B cell (primary cell): ENCODE data around the gene LYPD5. TPM values are rescaled to one million over a fixed set of nuclear protein-coding genes. Genes with fewer than 3 reads are reported as not detected.
"Not testable (repeated sequence)": the region's sequence is repeated elsewhere in the genome, so short reads cannot be mapped to it uniquely, and the experiment has no call there.

ENCODE experiments used
- ATAC-seq: fragments of 200-7000 bp; cut with Tn5 transposase; one replicate; pipeline ENCODE4 v1.10.0; 2021; ENCODE audit warnings: low read depth, mild to moderate bottlenecking, moderate number of reproducible peaks, moderate library complexity
- CTCF ChIA-PET: fragments of 350-600 bp; sonication (Branson Sonifier 250); formaldehyde crosslinking; loops from one replicate; lab custom pipeline; 2021; ENCODE audit warnings: antibody characterized with exemption, inconsistent platforms; lab: Charles Lee
- POLR2A ChIA-PET: fragments of 350-600 bp; sonication (Branson Sonifier 250); formaldehyde crosslinking; loops from one replicate; lab custom pipeline; 2021; ENCODE audit warnings: antibody characterized with exemption; lab: Charles Lee
- DNase-seq: peaks from one replicate; pipeline ENCODE4 v3.0.0; 2013
- H2AFZ ChIP-seq: 2 replicates; pipeline ENCODE4 v1.6.1; 2012; ENCODE audit warnings: mild to moderate bottlenecking, low read depth, low read length; ENCODE audit not compliant: insufficient read depth, poor library complexity, severe bottlenecking
- H3K27ac ChIP-seq, 2 donors: 1 replicate in 1 of 2; 2 replicates in 1 of 2; pipeline ENCODE4 v1.5.1; 2012 to 2013; ENCODE audit warnings: low read length in 2 of 2, mild to moderate bottlenecking in 2 of 2, moderate library complexity in 1 of 2
- H3K27me3 ChIP-seq, 4 experiments: fragments of 200-600 bp in 1 of 4; sonication (generic) in 1 of 4; replicated peaks in 1 of 4; 1 replicate in 2 of 4; 2 replicates in 2 of 4; pipeline versions ENCODE4 v1.6.1 to v1.7.0; 2013 to 2016; ENCODE audit warnings: low read length in 3 of 4, mild to moderate bottlenecking in 2 of 4, mixed read lengths in 1 of 4, moderate library complexity in 1 of 4; ENCODE audit not compliant: insufficient read depth in 4 of 4, control insufficient read depth in 3 of 4; ENCODE audit errors: control extremely low read depth in 1 of 4
- H3K36me3 ChIP-seq, 2 experiments: replicated peaks in 1 of 2; 1 replicate in 1 of 2; 2 replicates in 1 of 2; pipeline versions ENCODE4 v1.6.1 to v1.7.1; 2013; ENCODE audit warnings: low read length in 1 of 2; ENCODE audit not compliant: insufficient read depth in 2 of 2, control insufficient read depth in 1 of 2; ENCODE audit errors: control extremely low read depth in 1 of 2, extremely low read depth in 1 of 2
- H3K4me1 ChIP-seq, 2 donors: fragments of 200-600 bp in 1 of 2; sonication (generic) in 1 of 2; 1 replicate in 1 of 2; 2 replicates in 1 of 2; pipeline versions ENCODE4 v1.5.1 to v1.6.1; 2013 to 2017; ENCODE audit warnings: low read length in 2 of 2; ENCODE audit not compliant: control insufficient read depth in 2 of 2, insufficient read depth in 2 of 2
- H3K4me2 ChIP-seq: replicated peaks from 2 replicates; pipeline ENCODE3; 2012; ENCODE audit warnings: mild to moderate bottlenecking, low read depth, low read length; ENCODE audit not compliant: poor library complexity, severe bottlenecking
- H3K4me3 ChIP-seq, 5 experiments: fragments of 200-600 bp in 1 of 5; sonication (generic) in 1 of 5; 1 replicate in 3 of 5; 2 replicates in 2 of 5; pipeline versions ENCODE4 v1.5.1 to v1.7.0; 2011 to 2016; ENCODE audit warnings: low read length in 4 of 5, mild to moderate bottlenecking in 4 of 5, low read depth in 2 of 5, control low read depth in 1 of 5, moderate library complexity in 1 of 5; ENCODE audit not compliant: insufficient read depth in 1 of 5; ENCODE audit errors: control extremely low read depth in 1 of 5, extremely low read depth in 1 of 5
- H3K79me2 ChIP-seq: fragments of 200-600 bp; sonication (generic); one replicate; pipeline ENCODE4 v1.6.0; 2016; ENCODE audit warnings: low read length; ENCODE audit not compliant: control insufficient read depth, insufficient read depth
- H3K9ac ChIP-seq: fragments of 200-600 bp; sonication (generic); 2 replicates; pipeline ENCODE4 v1.6.1; 2017; ENCODE audit warnings: mild to moderate bottlenecking, low read length, moderate library complexity
- H3K9me3 ChIP-seq, 3 donors: one replicate each; pipeline versions ENCODE4 v1.6.1 to v1.7.1; 2013; ENCODE audit warnings: low read length in 2 of 3; ENCODE audit not compliant: control insufficient read depth in 2 of 3, insufficient read depth in 1 of 3; ENCODE audit errors: control extremely low read depth in 1 of 3
- H4K20me1 ChIP-seq: 2 replicates; pipeline ENCODE4 v1.6.0; 2012; ENCODE audit warnings: mild to moderate bottlenecking, low read length; ENCODE audit not compliant: insufficient read depth, control insufficient read depth, poor library complexity, severe bottlenecking
- H3K27ac Mint-ChIP-seq: one replicate; pipeline ENCODE4 v1.8.0; 2021; ENCODE audit warnings: mixed read lengths
- H3K27me3 Mint-ChIP-seq: one replicate; pipeline ENCODE4 v1.8.0; 2021; ENCODE audit warnings: mixed read lengths
- H3K4me1 Mint-ChIP-seq: one replicate; pipeline ENCODE4 v1.8.0; 2021; ENCODE audit warnings: mixed read lengths
- H3K4me3 Mint-ChIP-seq: one replicate; pipeline ENCODE4 v1.8.0; 2021; ENCODE audit warnings: mixed read lengths
- H3K9me3 Mint-ChIP-seq: one replicate; pipeline ENCODE4 v1.8.0; 2022; ENCODE audit warnings: mixed read lengths; ENCODE audit not compliant: insufficient read depth
- EZH2 ChIP-seq: IDR thresholded peaks from 2 replicates; pipeline ENCODE4 v1.6.1; 2012; ENCODE audit warnings: borderline replicate concordance, low read depth, mild to moderate bottlenecking, moderate library complexity, low read length; ENCODE audit not compliant: insufficient read depth, poor library complexity, severe bottlenecking
- WGBS: methylation state at CpG from one replicate; pipeline ENCODE4 v1.1.5; 2013; ENCODE audit warnings: missing lambda C conversion rate; ENCODE audit not compliant: insufficient coverage; 5-methylcytosine and 5-hydroxymethylcytosine counted together
- intact Hi-C: fragments of 100-400 bp; cut with micrococcal nuclease; formaldehyde crosslinking; loops from one replicate; pipeline ENCODE4 v1.10.0; 2022
- polyA plus RNA-seq: library from polyadenylated mRNA; depleted of rRNA; stranded (reverse); fragments of >200 nt; gene quantifications from 2 replicates; pipeline ENCODE4 v1.2.3, GENCODE V29; 2012
- total RNA-seq, 2 donors: library from RNA; stranded (reverse); fragments of 120-200 nt in 1 of 2; gene quantifications; 1 replicate in 1 of 2; 2 replicates in 1 of 2; pipeline versions ENCODE4 v1.2.3 to v1.2.4, GENCODE V29; 2013 to 2022
- TF ChIP-seq, protein P1 (sequence below): fragments of 200-600 bp; IDR thresholded peaks from one replicate; pipeline ENCODE4 v1.8.0; 2022; ENCODE audit warnings: antibody characterized with exemption, mild to moderate bottlenecking

The LYPD5 gene
- total and polyA plus RNA-seq, 2 donors (not counting 1 experiment from before 2014, with no cell fraction given) = 0.46 TPM; not detected in 1

DNA sequence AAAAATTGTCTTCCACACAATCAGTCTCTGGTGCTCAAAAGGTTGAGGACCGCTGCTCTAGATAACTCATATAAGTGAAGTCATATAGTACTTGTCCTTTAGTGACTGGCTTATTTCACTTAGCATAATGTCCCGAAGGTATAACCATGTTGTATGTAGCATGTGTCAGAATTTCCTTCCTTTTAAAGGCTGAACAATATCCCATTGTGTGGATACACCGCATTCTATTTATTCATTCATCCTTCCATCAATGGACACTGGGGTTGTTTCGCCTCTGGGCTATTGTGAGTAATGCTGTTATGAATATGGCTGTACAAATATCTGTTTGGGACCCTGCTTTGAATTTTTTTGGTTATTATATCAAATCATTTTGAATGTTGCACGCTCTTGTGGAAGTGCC is 4.6 kb upstream of the LYPD5 start:
- CTCF ChIA-PET = interaction anchor here (1.4 to 10.4 kb wide), 2 partner anchors 63 to 360 kb away, joined by 4 to 96 read pairs; no protein-coding TSS in a partner anchor
- no peak for TF ChIP-seq EZH2
- TF ChIP-seq, protein P1, sequence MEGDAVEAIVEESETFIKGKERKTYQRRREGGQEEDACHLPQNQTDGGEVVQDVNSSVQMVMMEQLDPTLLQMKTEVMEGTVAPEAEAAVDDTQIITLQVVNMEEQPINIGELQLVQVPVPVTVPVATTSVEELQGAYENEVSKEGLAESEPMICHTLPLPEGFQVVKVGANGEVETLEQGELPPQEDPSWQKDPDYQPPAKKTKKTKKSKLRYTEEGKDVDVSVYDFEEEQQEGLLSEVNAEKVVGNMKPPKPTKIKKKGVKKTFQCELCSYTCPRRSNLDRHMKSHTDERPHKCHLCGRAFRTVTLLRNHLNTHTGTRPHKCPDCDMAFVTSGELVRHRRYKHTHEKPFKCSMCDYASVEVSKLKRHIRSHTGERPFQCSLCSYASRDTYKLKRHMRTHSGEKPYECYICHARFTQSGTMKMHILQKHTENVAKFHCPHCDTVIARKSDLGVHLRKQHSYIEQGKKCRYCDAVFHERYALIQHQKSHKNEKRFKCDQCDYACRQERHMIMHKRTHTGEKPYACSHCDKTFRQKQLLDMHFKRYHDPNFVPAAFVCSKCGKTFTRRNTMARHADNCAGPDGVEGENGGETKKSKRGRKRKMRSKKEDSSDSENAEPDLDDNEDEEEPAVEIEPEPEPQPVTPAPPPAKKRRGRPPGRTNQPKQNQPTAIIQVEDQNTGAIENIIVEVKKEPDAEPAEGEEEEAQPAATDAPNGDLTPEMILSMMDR = no peak
- H3K27ac ChIP-seq = no peak overlapping the region
- Mint-ChIP-seq H3K4me3 (no peak overlapping the region), H3K4me1 (no peaks in the 10 kb centered on the region), H3K27me3 (peaks cover 26% of the 10 kb centered on the region), H3K9me3 (no peaks in the 10 kb centered on the region), H3K27ac (no peak overlapping the region)
- POLR2A ChIA-PET = no interaction called here
- peaks cover 0 to 6% (median 1%) of the 10 kb centered on the region in 4 experiments for H3K27me3 ChIP-seq
- no peaks in the 10 kb centered on the region for H3K79me2 ChIP-seq
- H3K9ac ChIP-seq = no peak overlapping the region
- no CpG with 5 or more reads among the region's 5 CpGs for WGBS
- H3K4me3 ChIP-seq = no peak overlapping the region
- no peaks in the 10 kb centered on the region for H3K36me3 ChIP-seq
- peaks cover 0 to 1% (median 0%) of the 10 kb centered on the region in 3 donors for H3K9me3 ChIP-seq
- intact Hi-C loops = no loop called here
- H4K20me1 ChIP-seq = no peaks in the 10 kb centered on the region
- ATAC-seq (no peak), DNase-seq (no peak)
- no peak overlapping the region for H2AFZ ChIP-seq
- H3K4me1 ChIP-seq = no peaks in the 10 kb centered on the region
- H3K4me2 ChIP-seq = no peak overlapping the region

- H3K79me2 ChIP-seq, H3K4me1 ChIP-seq, intact Hi-C loops, H3K4me3 ChIP-seq, DNase-seq, POLR2A ChIA-PET, H3K9me3 ChIP-seq, H3K4me1 Mint-ChIP-seq, H3K27ac ChIP-seq, H3K4me3 Mint-ChIP-seq, H2AFZ ChIP-seq, H3K4me2 ChIP-seq, H3K36me3 ChIP-seq, H4K20me1 ChIP-seq, H3K9me3 Mint-ChIP-seq, H3K9ac ChIP-seq, ATAC-seq, H3K27ac Mint-ChIP-seq, H3K27me3 ChIP-seq: not testable (repeated sequence)
- CTCF ChIA-PET = interaction anchor here (1.2 to 10.4 kb wide), 3 partner anchors 10 to 359 kb away, joined by 3 to 96 read pairs (median 4); no protein-coding TSS in a partner anchor
- H3K27me3 Mint-ChIP-seq = peaks cover 24% of the 10 kb centered on the region
- 100% methylated on average over 1 of the region's 7 CpGs for WGBS
Observed at GRCh38 chr19:43806401-43806800, 4.2 kb upstream of the LYPD5 start.
